ENCODE results near the gene FTCD.

GRCh38 chr21:46117586-46118315 lies 37.6 kb downstream of the FTCD start:
- no peak for TF ChIP-seq EZH2 (IDR thresholded peaks at IDR 0.05; ENCODE audit: insufficient read depth, poor library complexity, severe bottlenecking)
- no peak for TF ChIP-seq EZH2phosphoT487 (IDR thresholded peaks at IDR 0.05; ENCODE audit: insufficient read depth, low read depth)
